Fibroblast of lung (primary cell): ENCODE results near the gene FAM193B.

Source experiments
- CTCF ChIP-seq, 2 donors: IDR thresholded peaks in 1 of 2; conservative IDR thresholded peaks in 1 of 2; 1 replicate in 1 of 2; 2 replicates in 1 of 2; pipeline ENCODE4 v1.5.1; 2011 to 2012; ENCODE audit warnings: low read length in 2 of 2, control low read depth in 1 of 2, inconsistent platforms in 1 of 2, low read depth in 1 of 2, mild to moderate bottlenecking in 1 of 2
- EZH2 ChIP-seq: IDR thresholded peaks from 2 replicates; pipeline ENCODE4 v1.5.1; 2012; ENCODE audit warnings: low read length, control low read depth, mild to moderate bottlenecking; ENCODE audit errors: missing control alignments

- no peak for TF ChIP-seq CTCF (conservative IDR thresholded peaks at IDR 0.05 in 1 of 2, IDR thresholded peaks at IDR 0.05 in 1 of 2; ENCODE audit: low read depth in 1 of 2, low read length in 2 of 2)
- no peak for TF ChIP-seq EZH2
Observed at GRCh38 chr5:177478711-177479646, 75.4 kb downstream of the FAM193B start.
